ENCODE data around the gene COL20A1.
"Not testable (repeated sequence)": the region's sequence is repeated elsewhere in the genome, so short reads cannot be mapped to it uniquely, and the experiment has no call there.

The COL20A1 gene

GRCh38 chr20:63371291-63371865, 78.4 kb downstream of the COL20A1 start:
- DNase-seq (ENCODE audit: low read depth in 2 of 2, low spot score in 1 of 2): no peak

- no peak for DNase-seq (ENCODE audit: low read depth in 2 of 2, low spot score in 1 of 2)
Measured at GRCh38 chr20:63372971-63373885, 80.2 kb downstream of the COL20A1 start.

- no peak for DNase-seq (ENCODE audit: low read depth in 2 of 2, low spot score in 1 of 2)
Measured at GRCh38 chr20:63373996-63374395, 81.0 kb downstream of the COL20A1 start.

- no peak for DNase-seq (ENCODE audit: low read depth in 2 of 2, low spot score in 1 of 2)
Measured at GRCh38 chr20:63374504-63374903, 81.5 kb downstream of the COL20A1 start.

GRCh38 chr20:63375438-63375837, 82.5 kb downstream of the COL20A1 start:
- DNase-seq (ENCODE audit: low read depth in 2 of 2, low spot score in 1 of 2): no peak

GRCh38 chr20:63376283-63377250, 83.6 kb downstream of the COL20A1 start:
- DNase-seq (ENCODE audit: low read depth in 2 of 2, low spot score in 1 of 2): no peak

- DNase-seq (ENCODE audit: low read depth in 2 of 2, low spot score in 1 of 2): no peak
Measured at GRCh38 chr20:63377256-63377941, 84.4 kb downstream of the COL20A1 start.

GRCh38 chr20:63377951-63378381, 85.0 kb downstream of the COL20A1 start:
- DNase-seq (ENCODE audit: low read depth in 2 of 2, low spot score in 1 of 2): no peak

GRCh38 chr20:63378626-63379025, 85.6 kb downstream of the COL20A1 start:
- no peak for DNase-seq (ENCODE audit: low read depth in 2 of 2, low spot score in 1 of 2)

GRCh38 chr20:63379296-63379695, 86.3 kb downstream of the COL20A1 start:
- no peak for DNase-seq (ENCODE audit: low read depth in 2 of 2, low spot score in 1 of 2)

- not testable (repeated sequence) for DNase-seq (ENCODE audit: low read depth in 2 of 2, low spot score in 1 of 2)
Measured at GRCh38 chr20:63379872-63380271, 86.9 kb downstream of the COL20A1 start.

- no peak for DNase-seq (ENCODE audit: low read depth in 2 of 2, low spot score in 1 of 2)
Measured at GRCh38 chr20:63380346-63380870, 87.4 kb downstream of the COL20A1 start.

GRCh38 chr20:63381781-63382431, 88.9 kb downstream of the COL20A1 start:
- no peak for DNase-seq (ENCODE audit: low read depth in 2 of 2, low spot score in 1 of 2)

GRCh38 chr20:63382551-63383300, 89.7 kb downstream of the COL20A1 start:
- DNase-seq (ENCODE audit: low read depth in 2 of 2, low spot score in 1 of 2): no peak

- DNase-seq (ENCODE audit: low read depth in 2 of 2, low spot score in 1 of 2): no peak
Measured at GRCh38 chr20:63383556-63383955, 90.6 kb downstream of the COL20A1 start.

GRCh38 chr20:63384336-63384735, 91.3 kb downstream of the COL20A1 start:
- no peak for DNase-seq (ENCODE audit: low read depth in 2 of 2, low spot score in 1 of 2)

Measured in stimulated activated CD8-positive, alpha-beta memory T cell treated with anti-CD3 and anti-CD28 coated beads, Interleukin-4, amount 100 ng/mL, for 4 hours (primary cell).